B cell (primary cell): ENCODE results near the gene LIPT1. TPM values are rescaled to one million over a fixed set of nuclear protein-coding genes. Genes with fewer than 3 reads are reported as not detected.

Experiments
- ATAC-seq: fragments of 200-7000 bp; cut with Tn5 transposase; one replicate; pipeline ENCODE4 v1.10.0; 2021; ENCODE audit warnings: low read depth, mild to moderate bottlenecking, moderate number of reproducible peaks, moderate library complexity
- CTCF ChIA-PET: fragments of 350-600 bp; sonication (Branson Sonifier 250); formaldehyde crosslinking; loops from one replicate; lab custom pipeline; 2021; ENCODE audit warnings: antibody characterized with exemption, inconsistent platforms; lab: Charles Lee
- POLR2A ChIA-PET: fragments of 350-600 bp; sonication (Branson Sonifier 250); formaldehyde crosslinking; loops from one replicate; lab custom pipeline; 2021; ENCODE audit warnings: antibody characterized with exemption; lab: Charles Lee
- DNase-seq: peaks from one replicate; pipeline ENCODE4 v3.0.0; 2013
- H2AFZ ChIP-seq: 2 replicates; pipeline ENCODE4 v1.6.1; 2012; ENCODE audit warnings: mild to moderate bottlenecking, low read depth, low read length; ENCODE audit not compliant: insufficient read depth, poor library complexity, severe bottlenecking
- H3K27ac ChIP-seq, 2 donors: 1 replicate in 1 of 2; 2 replicates in 1 of 2; pipeline ENCODE4 v1.5.1; 2012 to 2013; ENCODE audit warnings: low read length in 2 of 2, mild to moderate bottlenecking in 2 of 2, moderate library complexity in 1 of 2
- H3K27me3 ChIP-seq, 4 experiments: fragments of 200-600 bp in 1 of 4; sonication (generic) in 1 of 4; replicated peaks in 1 of 4; 1 replicate in 2 of 4; 2 replicates in 2 of 4; pipeline versions ENCODE4 v1.6.1 to v1.7.0; 2013 to 2016; ENCODE audit warnings: low read length in 3 of 4, mild to moderate bottlenecking in 2 of 4, mixed read lengths in 1 of 4, moderate library complexity in 1 of 4; ENCODE audit not compliant: insufficient read depth in 4 of 4, control insufficient read depth in 3 of 4; ENCODE audit errors: control extremely low read depth in 1 of 4
- H3K36me3 ChIP-seq, 2 experiments: replicated peaks in 1 of 2; 1 replicate in 1 of 2; 2 replicates in 1 of 2; pipeline versions ENCODE4 v1.6.1 to v1.7.1; 2013; ENCODE audit warnings: low read length in 1 of 2; ENCODE audit not compliant: insufficient read depth in 2 of 2, control insufficient read depth in 1 of 2; ENCODE audit errors: control extremely low read depth in 1 of 2, extremely low read depth in 1 of 2
- H3K4me1 ChIP-seq, 2 donors: fragments of 200-600 bp in 1 of 2; sonication (generic) in 1 of 2; 1 replicate in 1 of 2; 2 replicates in 1 of 2; pipeline versions ENCODE4 v1.5.1 to v1.6.1; 2013 to 2017; ENCODE audit warnings: low read length in 2 of 2; ENCODE audit not compliant: control insufficient read depth in 2 of 2, insufficient read depth in 2 of 2
- H3K4me2 ChIP-seq: replicated peaks from 2 replicates; pipeline ENCODE3; 2012; ENCODE audit warnings: mild to moderate bottlenecking, low read depth, low read length; ENCODE audit not compliant: poor library complexity, severe bottlenecking
- H3K4me3 ChIP-seq, 5 experiments: fragments of 200-600 bp in 1 of 5; sonication (generic) in 1 of 5; 1 replicate in 3 of 5; 2 replicates in 2 of 5; pipeline versions ENCODE4 v1.5.1 to v1.7.0; 2011 to 2016; ENCODE audit warnings: low read length in 4 of 5, mild to moderate bottlenecking in 4 of 5, low read depth in 2 of 5, control low read depth in 1 of 5, moderate library complexity in 1 of 5; ENCODE audit not compliant: insufficient read depth in 1 of 5; ENCODE audit errors: control extremely low read depth in 1 of 5, extremely low read depth in 1 of 5
- H3K79me2 ChIP-seq: fragments of 200-600 bp; sonication (generic); one replicate; pipeline ENCODE4 v1.6.0; 2016; ENCODE audit warnings: low read length; ENCODE audit not compliant: control insufficient read depth, insufficient read depth
- H3K9ac ChIP-seq: fragments of 200-600 bp; sonication (generic); 2 replicates; pipeline ENCODE4 v1.6.1; 2017; ENCODE audit warnings: mild to moderate bottlenecking, low read length, moderate library complexity
- H3K9me3 ChIP-seq, 3 donors: one replicate each; pipeline versions ENCODE4 v1.6.1 to v1.7.1; 2013; ENCODE audit warnings: low read length in 2 of 3; ENCODE audit not compliant: control insufficient read depth in 2 of 3, insufficient read depth in 1 of 3; ENCODE audit errors: control extremely low read depth in 1 of 3
- H4K20me1 ChIP-seq: 2 replicates; pipeline ENCODE4 v1.6.0; 2012; ENCODE audit warnings: mild to moderate bottlenecking, low read length; ENCODE audit not compliant: insufficient read depth, control insufficient read depth, poor library complexity, severe bottlenecking
- H3K27ac Mint-ChIP-seq: one replicate; pipeline ENCODE4 v1.8.0; 2021; ENCODE audit warnings: mixed read lengths
- H3K27me3 Mint-ChIP-seq: one replicate; pipeline ENCODE4 v1.8.0; 2021; ENCODE audit warnings: mixed read lengths
- H3K4me1 Mint-ChIP-seq: one replicate; pipeline ENCODE4 v1.8.0; 2021; ENCODE audit warnings: mixed read lengths
- H3K4me3 Mint-ChIP-seq: one replicate; pipeline ENCODE4 v1.8.0; 2021; ENCODE audit warnings: mixed read lengths
- H3K9me3 Mint-ChIP-seq: one replicate; pipeline ENCODE4 v1.8.0; 2022; ENCODE audit warnings: mixed read lengths; ENCODE audit not compliant: insufficient read depth
- CTCF ChIP-seq: fragments of 200-600 bp; IDR thresholded peaks from one replicate; pipeline ENCODE4 v1.8.0; 2022; ENCODE audit warnings: antibody characterized with exemption, mild to moderate bottlenecking
- EZH2 ChIP-seq: IDR thresholded peaks from 2 replicates; pipeline ENCODE4 v1.6.1; 2012; ENCODE audit warnings: borderline replicate concordance, low read depth, mild to moderate bottlenecking, moderate library complexity, low read length; ENCODE audit not compliant: insufficient read depth, poor library complexity, severe bottlenecking
- WGBS: methylation state at CpG from one replicate; pipeline ENCODE4 v1.1.5; 2013; ENCODE audit warnings: missing lambda C conversion rate; ENCODE audit not compliant: insufficient coverage; 5-methylcytosine and 5-hydroxymethylcytosine counted together
- intact Hi-C: fragments of 100-400 bp; cut with micrococcal nuclease; formaldehyde crosslinking; loops from one replicate; pipeline ENCODE4 v1.10.0; 2022
- polyA plus RNA-seq: library from polyadenylated mRNA; depleted of rRNA; stranded (reverse); fragments of >200 nt; gene quantifications from 2 replicates; pipeline ENCODE4 v1.2.3, GENCODE V29; 2012
- total RNA-seq, 2 donors: library from RNA; stranded (reverse); fragments of 120-200 nt in 1 of 2; gene quantifications; 1 replicate in 1 of 2; 2 replicates in 1 of 2; pipeline versions ENCODE4 v1.2.3 to v1.2.4, GENCODE V29; 2013 to 2022

LIPT1 gene
- total and polyA plus RNA-seq, 2 donors (not counting 1 experiment from before 2014, with no cell fraction given) = 12.2 to 24.3 TPM

GRCh38 chr2:99156891-99157290, 2.1 kb downstream of the LIPT1 start:
- Histone ChIP-seq H3K4me3 (no peak overlapping the region), H3K4me1 (peaks cover 27 to 29% of the 10 kb centered on the region in 2 donors), H3K79me2 (peaks cover 28% of the 10 kb centered on the region), H3K4me2 (peak overlapping the region; percentile 23), H3K9ac (no peak overlapping the region), H3K36me3 (peaks cover 4 to 7% of the 10 kb centered on the region in 2 experiments), H3K27me3 (no peaks in the 10 kb centered on the region), H3K27ac (peak overlapping the region; percentile 50 to 53), H4K20me1 (no peaks in the 10 kb centered on the region), H2AFZ (no peak overlapping the region), H3K9me3 (no peaks in the 10 kb centered on the region)
- no peak for TF ChIP-seq CTCF
- no peak for TF ChIP-seq EZH2
- intact Hi-C loops = loop anchor here (10.0 kb wide), 1 partner anchor 1088 kb away; no protein-coding TSS in a partner anchor
- Mint-ChIP-seq H3K4me1 (peaks cover 47% of the 10 kb centered on the region), H3K27me3 (no peaks in the 10 kb centered on the region), H3K9me3 (no peaks in the 10 kb centered on the region), H3K4me3 (no peak overlapping the region), H3K27ac (peak overlapping the region; percentile 85)
- peak; percentile 74 for DNase-seq
- 0% methylated on average over 1 of the region's 1 CpG for WGBS
- peak; percentile 19 for ATAC-seq
- POLR2A ChIA-PET = interaction anchor here (3.8 kb wide), 1 partner anchor 16 kb away, joined by 31 read pairs; the partner anchor contains the start of gene C2orf15
- CTCF ChIA-PET = interaction anchor here (1.2 to 4.8 kb wide), 6 partner anchors 16 to 700 kb away, joined by 3 to 24 read pairs (median 6); partner anchors contain the start of genes C2orf15, EIF5B, MITD1 and TXNDC9

GRCh38 chr2:99158599-99158998, 3.8 kb downstream of the LIPT1 start:
- WGBS = no CpG with 5 or more reads among the region's 5 CpGs
- H3K4me3 Mint-ChIP-seq = no peak overlapping the region

More at GRCh38 chr2:99158599-99158998, 3.8 kb downstream of the LIPT1 start:
- POLR2A ChIA-PET = no interaction called here
- Histone ChIP-seq H2AFZ (no peak overlapping the region), H3K36me3 (peaks cover 8 to 9% of the 10 kb centered on the region in 2 experiments), H3K27ac (peak overlapping the region in 1 of 2 donors; percentile 20), H3K4me3 (no peak overlapping the region), H4K20me1 (no peaks in the 10 kb centered on the region), H3K27me3 (no peaks in the 10 kb centered on the region), H3K4me1 (peaks cover 27 to 29% of the 10 kb centered on the region in 2 donors), H3K9me3 (no peaks in the 10 kb centered on the region), H3K79me2 (peaks cover 28% of the 10 kb centered on the region), H3K4me2 (no peak overlapping the region), H3K9ac (no peak overlapping the region)
- CTCF ChIA-PET = interaction anchor here (1.1 to 4.8 kb wide), 3 partner anchors 9 to 73 kb away, joined by 4 to 24 read pairs (median 5); partner anchors contain the start of gene C2orf15
- Mint-ChIP-seq H3K4me1 (peaks cover 47% of the 10 kb centered on the region), H3K27me3 (no peaks in the 10 kb centered on the region), H3K27ac (peak overlapping the region; percentile 28), H3K9me3 (no peaks in the 10 kb centered on the region)
- intact Hi-C loops = loop anchor here (10.0 kb wide), 1 partner anchor 1086 kb away; no protein-coding TSS in a partner anchor
- ATAC-seq (no peak), DNase-seq (no peak)
- TF ChIP-seq CTCF (no peak), EZH2 (no peak)
